Activated naive CD8-positive, alpha-beta T cell treated with anti-CD3 and anti-CD28 coated beads, Interleukin-2, amount 10 ng/mL, durations not matched to agents 7 days and 5 days (primary cell): ENCODE measurements around the gene SOS1. TPM values are rescaled to one million over a fixed set of nuclear protein-coding genes. Genes with fewer than 3 reads are reported as not detected.

ENCODE experiments used
- ATAC-seq: fragments of 150-1000 bp; cut with Tn5 transposase; one replicate; pipeline ENCODE4 v1.10.0; 2021; ENCODE audit warnings: low read depth, moderate library complexity
- POLR2A ChIA-PET: fragments of 350-600 bp; sonication (Branson Sonifier 250); formaldehyde crosslinking; loops from one replicate; lab custom pipeline; 2021; ENCODE audit warnings: antibody characterized with exemption; lab: Charles Lee
- DNase-seq: peaks from one replicate; pipeline ENCODE4 v3.0.0; 2021
- H3K27ac Mint-ChIP-seq: one replicate; pipeline ENCODE4 v1.8.0; 2022; ENCODE audit warnings: mild to moderate bottlenecking, mixed read lengths
- H3K27me3 Mint-ChIP-seq: one replicate; pipeline ENCODE4 v1.8.0; 2022; ENCODE audit warnings: mild to moderate bottlenecking, moderate library complexity, mixed read lengths
- H3K36me3 Mint-ChIP-seq: one replicate; pipeline ENCODE4 v1.8.0; 2021; ENCODE audit warnings: mild to moderate bottlenecking, mixed read lengths
- H3K4me1 Mint-ChIP-seq: one replicate; pipeline ENCODE4 v1.8.0; 2021; ENCODE audit warnings: mixed read lengths
- H3K4me3 Mint-ChIP-seq: one replicate; pipeline ENCODE4 v1.8.0; 2022; ENCODE audit warnings: mild to moderate bottlenecking, moderate library complexity, mixed read lengths
- H3K9me3 Mint-ChIP-seq: one replicate; pipeline ENCODE4 v1.8.0; 2021; ENCODE audit warnings: mixed read lengths
- total RNA-seq, 2 experiments: library from RNA; stranded (reverse); gene quantifications; one replicate each; pipeline ENCODE4 v1.2.3, GENCODE V29; 2021

The SOS1 gene
- total RNA-seq, 2 experiments from 2014 or later, result 154 to 168 TPM

DNA sequence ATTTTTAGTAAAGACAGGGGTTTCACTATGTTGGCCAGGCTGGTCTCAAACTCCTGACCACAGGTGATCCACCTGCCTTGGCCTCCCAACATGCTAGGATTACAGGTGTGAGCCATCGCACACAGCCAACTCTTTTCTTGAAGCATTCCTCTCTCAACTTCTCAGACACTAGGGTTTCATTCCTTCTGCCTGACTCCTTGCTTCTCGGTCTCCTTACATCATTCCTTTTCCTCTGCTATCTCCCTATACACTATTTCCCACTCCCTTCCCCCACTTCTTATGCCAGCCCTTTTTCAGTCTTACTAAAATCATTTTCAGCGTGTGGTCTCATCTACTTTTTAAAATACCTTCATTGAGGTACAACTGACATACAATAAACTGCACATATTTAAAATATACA is 6.1 kb downstream of the SOS1 start:
- POLR2A ChIA-PET, result no interaction called here
- DNase-seq (no peak), ATAC-seq (no peak)
- Mint-ChIP-seq H3K4me1 (peaks cover 61% of the 10 kb centered on the region), H3K36me3 (peaks cover 76% of the 10 kb centered on the region), H3K27ac (peak overlapping the region; percentile 62), H3K27me3 (no peaks in the 10 kb centered on the region), H3K9me3 (no peaks in the 10 kb centered on the region), H3K4me3 (peak overlapping the region; percentile 54)

DNA sequence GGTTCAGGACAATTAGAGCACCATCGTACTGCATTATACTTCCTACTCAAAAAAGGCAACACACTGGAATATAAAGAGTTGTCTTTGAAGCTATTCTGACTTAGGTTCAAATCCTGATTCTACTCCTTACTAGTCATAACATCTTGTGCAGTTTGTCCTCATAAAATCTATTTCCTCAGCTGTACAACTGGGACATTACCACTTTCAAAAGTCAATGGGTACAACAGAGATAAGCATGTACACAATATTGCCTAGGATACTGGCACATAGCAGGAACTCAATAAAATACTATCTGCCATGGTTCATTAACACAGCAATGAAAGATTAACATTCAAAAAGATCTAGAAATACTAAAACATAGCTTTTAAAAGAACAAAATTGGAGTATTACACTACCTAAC is 11.3 kb downstream of the SOS1 start:
- Mint-ChIP-seq H3K36me3 (peaks cover 54% of the 10 kb centered on the region), H3K4me3 (peak overlapping the region; percentile 6), H3K4me1 (peaks cover 58% of the 10 kb centered on the region), H3K9me3 (no peaks in the 10 kb centered on the region), H3K27me3 (no peaks in the 10 kb centered on the region), H3K27ac (peak overlapping the region; percentile 23)
- no peak for ATAC-seq
- POLR2A ChIA-PET, result interaction anchor here (1.4 kb wide), 1 partner anchor 11 kb away, joined by 4 read pairs; the partner anchor contains the start of gene SOS1
- DNase-seq, result no peak

DNA sequence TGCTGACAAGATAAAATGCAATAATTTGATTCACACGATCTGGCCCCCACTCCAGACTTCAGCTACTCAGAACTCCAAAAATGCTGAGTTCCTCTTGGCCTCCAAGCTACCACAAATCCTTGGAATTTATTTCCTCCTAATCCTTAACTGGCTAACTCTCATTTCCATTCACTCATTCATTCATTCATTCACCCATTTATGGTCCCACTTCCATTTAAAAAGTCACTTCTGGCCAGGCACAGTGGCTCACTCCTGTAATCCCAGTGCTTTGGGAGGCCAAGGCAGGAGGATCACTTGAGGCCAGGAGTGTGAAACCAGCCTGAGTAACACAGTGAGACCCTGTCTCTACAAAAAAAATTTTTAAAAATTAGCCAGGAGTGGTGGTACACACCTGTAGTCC is 12.5 kb downstream of the SOS1 start:
- peaks cover 53% of the 10 kb centered on the region for H3K36me3 Mint-ChIP-seq
- H3K27me3 Mint-ChIP-seq, result no peaks in the 10 kb centered on the region
- H3K4me1 Mint-ChIP-seq, result peaks cover 52% of the 10 kb centered on the region
- H3K4me3 Mint-ChIP-seq, result peak overlapping the region; percentile 28
- POLR2A ChIA-PET, result interaction anchor here (1.1 to 1.4 kb wide), 2 partner anchors 12 to 120 kb away, joined by 4 read pairs; partner anchors contain the start of gene SOS1
- ATAC-seq, result no peak
- H3K9me3 Mint-ChIP-seq, result no peaks in the 10 kb centered on the region
- no peak for DNase-seq
- peak overlapping the region; percentile 57 for H3K27ac Mint-ChIP-seq

DNA sequence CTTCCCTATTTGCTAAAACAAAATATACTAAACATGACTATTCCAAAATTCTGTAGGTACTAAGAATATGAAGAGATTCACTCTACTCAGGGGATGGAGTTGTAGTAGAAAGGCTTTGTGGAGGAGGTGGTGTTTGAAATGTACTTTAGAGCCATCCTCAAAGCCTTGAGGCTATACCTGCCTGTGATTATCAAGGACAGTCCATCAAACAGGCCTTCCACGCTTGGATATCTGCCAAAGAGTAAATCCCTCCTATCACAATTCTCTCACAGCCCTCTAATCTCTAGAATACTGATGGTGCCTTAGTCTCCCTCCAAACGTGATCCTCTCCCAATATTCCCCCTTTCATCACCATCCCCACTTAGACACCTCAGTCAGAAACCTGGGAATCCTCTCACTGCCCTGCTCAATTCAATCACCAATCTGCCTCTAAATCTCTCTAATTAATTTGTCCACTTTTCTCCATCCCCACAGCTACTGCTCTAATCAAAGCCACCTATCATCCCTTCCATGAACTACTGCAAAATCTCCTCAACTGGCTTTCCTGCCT is 13.1 kb downstream of the SOS1 start:
- POLR2A ChIA-PET, result interaction anchor here (1.5 kb wide), 1 partner anchor 12 kb away, joined by 3 read pairs; no protein-coding TSS in a partner anchor
- peak overlapping the region; percentile 29 for H3K4me3 Mint-ChIP-seq

DNA sequence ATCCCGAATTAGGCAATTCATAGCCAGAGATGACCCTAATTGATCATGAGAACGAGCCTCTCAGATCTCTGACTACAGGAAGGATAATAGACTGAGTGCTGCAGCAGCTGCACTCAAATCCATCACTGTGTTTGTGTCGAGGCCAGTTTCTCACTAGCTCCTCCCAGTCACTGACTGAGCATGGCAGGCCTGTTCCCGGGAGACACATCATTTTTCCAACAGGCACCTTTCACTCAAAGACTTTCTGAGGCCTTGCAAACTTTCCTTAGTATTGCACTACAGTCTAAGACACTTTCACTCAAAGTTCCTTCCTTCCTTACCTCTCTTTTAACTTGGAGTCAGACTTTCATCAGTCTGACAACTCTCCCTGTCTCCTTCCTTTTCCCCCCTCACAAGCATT is 13.7 kb downstream of the SOS1 start:
- H3K36me3 Mint-ChIP-seq, result peaks cover 51% of the 10 kb centered on the region
- H3K4me3 Mint-ChIP-seq, result peak overlapping the region; percentile 8
- DNase-seq (no peak), ATAC-seq (no peak)
- no peaks in the 10 kb centered on the region for H3K9me3 Mint-ChIP-seq
- H3K4me1 Mint-ChIP-seq, result peaks cover 49% of the 10 kb centered on the region
- H3K27me3 Mint-ChIP-seq, result no peaks in the 10 kb centered on the region
- POLR2A ChIA-PET, result interaction anchor here (1.5 kb wide), 1 partner anchor 13 kb away, joined by 3 read pairs; no protein-coding TSS in a partner anchor
- H3K27ac Mint-ChIP-seq, result peak overlapping the region; percentile 48

More for the DNA sequence above, 13.1 kb downstream of the SOS1 start:
- H3K27ac Mint-ChIP-seq, result peak overlapping the region; percentile 57
- peaks cover 53% of the 10 kb centered on the region for H3K36me3 Mint-ChIP-seq
- DNase-seq, result no peak
- ATAC-seq, result no peak
- no peaks in the 10 kb centered on the region for H3K9me3 Mint-ChIP-seq
- H3K27me3 Mint-ChIP-seq, result no peaks in the 10 kb centered on the region
- H3K4me1 Mint-ChIP-seq, result peaks cover 51% of the 10 kb centered on the region

DNA sequence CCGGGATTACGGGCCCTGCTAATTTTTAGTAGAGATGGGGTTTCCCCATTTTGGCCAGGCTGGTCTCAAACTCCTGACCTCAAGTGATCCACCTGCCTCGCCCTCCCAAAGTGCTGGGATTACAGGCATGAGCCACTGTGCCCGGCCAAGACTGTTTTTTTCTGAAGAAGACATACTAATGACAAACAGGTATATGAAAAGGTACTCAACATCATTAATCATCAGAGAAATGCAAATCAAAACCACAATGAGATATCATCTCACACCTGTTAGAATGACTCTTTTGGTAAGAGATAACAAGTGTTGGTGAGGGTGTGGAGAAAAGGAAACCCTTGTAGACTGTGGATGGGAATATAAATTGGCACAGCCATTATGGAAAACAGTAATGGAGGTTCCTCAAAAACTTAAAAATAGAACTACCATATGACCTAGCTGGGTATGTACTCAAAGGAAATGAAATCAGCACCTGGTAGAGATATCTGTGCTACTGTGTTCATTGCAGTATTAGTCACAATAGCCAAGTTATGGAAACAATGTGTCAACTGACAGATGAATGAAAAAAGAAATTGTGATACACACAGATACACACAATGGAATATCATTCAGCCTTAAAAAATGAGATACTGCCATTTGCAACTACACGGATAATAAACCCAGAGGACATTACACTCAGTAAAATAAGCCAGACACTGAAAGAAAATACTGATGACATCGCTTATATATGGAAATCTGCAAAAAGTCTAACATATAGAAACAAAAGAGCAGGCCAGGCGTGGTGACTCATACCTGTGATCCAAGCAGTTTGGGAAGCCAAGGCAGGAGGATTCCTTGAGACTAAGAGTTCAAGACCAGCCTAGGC is 20.8 kb downstream of the SOS1 start:
- POLR2A ChIA-PET, result no interaction called here

DNA sequence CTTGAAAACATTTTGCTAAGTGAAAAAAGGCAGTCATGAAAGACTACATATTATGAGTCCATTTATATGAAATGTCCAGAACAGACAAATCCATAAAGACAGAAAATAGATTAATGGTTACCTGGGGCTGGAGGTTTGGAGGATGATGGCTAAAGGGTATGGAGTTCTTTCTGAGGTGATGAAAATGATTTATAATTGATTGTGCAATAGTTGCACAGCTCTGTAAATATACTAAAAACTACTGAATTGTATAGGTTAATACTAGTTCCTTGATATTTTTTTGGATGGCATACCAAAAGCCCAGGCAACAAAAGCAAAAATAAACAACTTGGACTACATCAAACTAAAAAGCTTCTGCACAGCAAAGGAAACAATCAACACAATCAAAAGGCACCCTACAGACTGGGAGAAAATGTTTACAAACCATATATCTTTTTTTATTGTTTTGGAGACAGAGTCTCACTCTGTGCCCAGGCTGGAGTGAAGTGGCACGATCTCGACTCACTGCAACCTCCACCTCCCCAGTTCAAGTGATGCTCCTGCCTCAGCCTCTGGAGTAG is 21.5 kb downstream of the SOS1 start:
- H3K27me3 Mint-ChIP-seq, result no peaks in the 10 kb centered on the region
- peak overlapping the region; percentile 8 for H3K27ac Mint-ChIP-seq
- DNase-seq (no peak), ATAC-seq (no peak)
- POLR2A ChIA-PET, result no interaction called here
- peak overlapping the region; percentile 40 for H3K4me3 Mint-ChIP-seq
- peaks cover 65% of the 10 kb centered on the region for H3K4me1 Mint-ChIP-seq
- no peaks in the 10 kb centered on the region for H3K9me3 Mint-ChIP-seq
- peaks cover 50% of the 10 kb centered on the region for H3K36me3 Mint-ChIP-seq

More for the DNA sequence above, 20.8 kb downstream of the SOS1 start:
- H3K4me3 Mint-ChIP-seq, result peak overlapping the region; percentile 40
- no peaks in the 10 kb centered on the region for H3K27me3 Mint-ChIP-seq
- no peaks in the 10 kb centered on the region for H3K9me3 Mint-ChIP-seq
- H3K4me1 Mint-ChIP-seq, result peaks cover 60% of the 10 kb centered on the region
- DNase-seq (no peak), ATAC-seq (peak; percentile 75)
- peaks cover 50% of the 10 kb centered on the region for H3K36me3 Mint-ChIP-seq
- H3K27ac Mint-ChIP-seq, result peak overlapping the region; percentile 67

DNA sequence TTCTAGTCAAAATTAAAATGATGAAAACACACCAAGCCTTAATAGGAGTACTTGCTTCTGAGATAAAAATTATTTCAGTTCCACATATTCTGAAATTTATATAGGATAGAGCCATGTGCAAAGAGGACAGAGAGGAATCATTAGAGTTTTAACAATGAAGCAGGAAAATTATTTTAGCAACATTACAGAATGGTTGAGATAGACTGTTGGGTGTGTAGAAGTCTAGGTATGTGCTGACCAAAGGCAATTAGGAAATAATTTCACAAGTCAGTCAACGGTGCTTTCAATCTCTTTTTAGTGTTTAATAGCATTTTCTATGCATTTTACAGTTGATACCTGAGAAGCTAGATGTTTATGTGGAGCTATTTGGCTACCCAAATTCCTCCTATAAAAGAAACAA is 25.2 kb downstream of the SOS1 start:
- no peaks in the 10 kb centered on the region for H3K9me3 Mint-ChIP-seq
- H3K27ac Mint-ChIP-seq, result no peak overlapping the region
- no peak for DNase-seq
- no peaks in the 10 kb centered on the region for H3K27me3 Mint-ChIP-seq
- POLR2A ChIA-PET, result interaction anchor here (1.9 kb wide), 1 partner anchor 25 kb away, joined by 5 read pairs; the partner anchor contains the start of gene SOS1
- H3K4me1 Mint-ChIP-seq, result peaks cover 64% of the 10 kb centered on the region
- H3K36me3 Mint-ChIP-seq, result peaks cover 60% of the 10 kb centered on the region
- ATAC-seq, result no peak
- H3K4me3 Mint-ChIP-seq, result peak overlapping the region; percentile 1

DNA sequence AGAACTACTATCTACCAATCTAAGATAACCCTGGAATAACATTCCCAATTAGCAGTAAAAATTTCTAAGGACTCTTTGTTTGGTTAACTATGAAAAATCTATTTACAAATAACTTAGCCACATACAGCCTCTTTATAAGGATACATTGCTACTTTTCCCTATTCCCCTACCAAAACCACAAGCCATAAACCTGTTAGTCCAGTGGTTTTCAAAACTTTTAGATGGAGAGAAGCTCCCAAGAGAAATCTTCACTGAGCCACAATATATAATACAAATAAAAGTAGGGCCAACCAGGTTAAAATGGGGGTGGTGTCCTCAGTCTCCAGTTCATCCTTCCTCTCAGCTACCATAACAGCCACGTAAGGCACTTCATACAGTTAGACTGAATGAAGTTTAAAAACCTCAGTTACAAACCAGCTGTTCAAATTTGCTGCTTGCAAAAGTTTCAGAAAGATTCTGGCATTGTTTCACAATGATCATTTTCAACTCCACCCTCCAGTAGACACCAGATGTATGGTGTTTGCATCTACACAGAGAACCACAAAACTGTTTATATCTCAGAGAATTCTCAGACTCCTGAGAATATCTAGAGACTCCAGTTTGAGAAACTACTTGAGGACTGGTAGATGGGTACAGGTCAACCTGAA is 26.0 kb downstream of the SOS1 start:
- peak; percentile 41 for ATAC-seq
- peaks cover 57% of the 10 kb centered on the region for H3K4me1 Mint-ChIP-seq
- POLR2A ChIA-PET, result no interaction called here
- DNase-seq, result no peak
- H3K9me3 Mint-ChIP-seq, result no peaks in the 10 kb centered on the region
- no peaks in the 10 kb centered on the region for H3K27me3 Mint-ChIP-seq
- H3K36me3 Mint-ChIP-seq, result peaks cover 57% of the 10 kb centered on the region
- H3K27ac Mint-ChIP-seq, result peak overlapping the region; percentile 34
- H3K4me3 Mint-ChIP-seq, result no peak overlapping the region

DNA sequence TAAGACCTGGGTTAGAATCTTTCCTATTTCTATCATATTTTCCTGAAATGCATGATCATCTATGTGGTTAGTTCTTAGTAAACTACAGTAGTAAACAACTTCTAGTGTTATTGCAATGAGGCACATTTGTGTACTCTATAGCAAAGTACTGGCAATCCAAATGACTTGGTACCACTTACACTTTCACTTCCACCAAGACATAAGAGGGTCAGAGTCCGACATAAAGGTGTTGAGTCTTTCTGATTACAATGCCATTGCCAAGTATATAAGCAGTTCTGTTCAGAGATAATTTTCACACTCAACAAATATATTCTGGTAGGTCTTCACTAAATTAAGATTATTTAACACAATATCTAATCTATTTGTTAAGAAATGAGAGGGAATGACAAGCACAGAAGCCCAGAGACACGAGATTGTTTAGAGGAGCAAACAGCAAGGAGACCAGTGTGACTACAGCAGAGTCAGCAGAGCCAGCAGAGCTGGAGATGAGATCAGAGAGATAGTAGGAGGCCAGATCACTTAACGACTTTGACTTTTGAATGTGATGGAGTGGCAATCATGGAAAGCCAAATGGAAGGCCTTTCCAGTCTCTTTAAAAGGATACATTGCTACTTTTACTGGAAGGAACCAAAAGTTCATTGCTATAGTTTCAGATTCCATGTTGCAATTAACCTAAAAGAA is 27.5 kb downstream of the SOS1 start:
- Mint-ChIP-seq H3K27ac (peak overlapping the region; percentile 39), H3K4me3 (no peak overlapping the region)

DNA sequence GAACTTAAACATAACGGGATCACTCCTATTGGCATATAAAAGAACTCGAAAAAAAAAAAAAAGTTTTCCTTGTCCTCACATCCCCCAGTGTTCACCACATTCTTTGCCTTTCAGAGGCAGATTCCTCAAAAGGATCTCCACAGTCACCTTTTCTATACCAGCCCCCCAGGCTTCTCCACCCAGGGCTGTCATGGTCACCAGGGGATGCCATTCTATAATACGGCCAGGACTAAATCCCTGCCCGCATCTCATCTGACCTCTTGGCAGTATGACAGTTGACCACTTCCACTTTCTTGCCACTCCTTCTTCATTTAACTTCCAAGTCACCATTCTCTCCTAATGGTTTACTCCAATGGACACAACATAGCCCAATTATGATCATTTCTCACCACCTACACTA is 29.3 kb downstream of the SOS1 start:
- peak overlapping the region; percentile 27 for H3K27ac Mint-ChIP-seq
- H3K36me3 Mint-ChIP-seq, result peaks cover 54% of the 10 kb centered on the region
- no peaks in the 10 kb centered on the region for H3K9me3 Mint-ChIP-seq
- peaks cover 44% of the 10 kb centered on the region for H3K4me1 Mint-ChIP-seq
- ATAC-seq (no peak), DNase-seq (no peak)
- no peaks in the 10 kb centered on the region for H3K27me3 Mint-ChIP-seq
- POLR2A ChIA-PET, result no interaction called here
- H3K4me3 Mint-ChIP-seq, result no peak overlapping the region

More for the DNA sequence above, 27.5 kb downstream of the SOS1 start:
- Mint-ChIP-seq H3K9me3 (no peaks in the 10 kb centered on the region), H3K4me1 (peaks cover 50% of the 10 kb centered on the region), H3K27me3 (no peaks in the 10 kb centered on the region), H3K36me3 (peaks cover 55% of the 10 kb centered on the region)
- POLR2A ChIA-PET, result no interaction called here
- no peak for DNase-seq
- ATAC-seq, result no peak

DNA sequence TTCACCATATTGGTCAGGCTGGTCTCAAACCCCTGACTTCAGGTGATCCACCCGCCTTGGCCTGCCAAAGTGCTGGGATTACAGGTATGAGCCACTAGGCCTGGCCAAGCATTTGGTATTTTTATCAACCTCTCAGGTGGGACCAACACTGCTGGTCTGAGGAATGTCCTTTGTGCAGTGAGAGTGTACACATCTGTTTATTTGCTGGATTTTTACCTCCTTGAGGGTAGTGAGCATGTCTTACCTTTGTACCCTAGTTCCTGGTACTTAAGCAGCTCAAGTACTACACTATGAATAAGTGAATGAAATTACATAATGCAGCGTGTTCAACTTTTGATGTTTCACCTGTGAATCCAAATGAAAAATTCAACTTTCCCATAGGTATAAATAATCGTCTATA is 29.8 kb downstream of the SOS1 start:
- H3K27ac Mint-ChIP-seq, result no peak overlapping the region
- H3K4me1 Mint-ChIP-seq, result peaks cover 43% of the 10 kb centered on the region
- H3K27me3 Mint-ChIP-seq, result no peaks in the 10 kb centered on the region
- H3K9me3 Mint-ChIP-seq, result no peaks in the 10 kb centered on the region
- DNase-seq (no peak), ATAC-seq (no peak)
- H3K4me3 Mint-ChIP-seq, result no peak overlapping the region
- POLR2A ChIA-PET, result no interaction called here
- H3K36me3 Mint-ChIP-seq, result peaks cover 53% of the 10 kb centered on the region
